HG03095 (cell line): ENCODE measurements around the gene KLK14.

Experiments used
- ATAC-seq: cut with Tn5 transposase; IDR thresholded peaks from one replicate; pipeline ENCODE4 v1.9.1; 2021; ENCODE audit warnings: moderate library complexity; ENCODE audit not compliant: unreplicated experiment

The KLK14 gene, protein sequence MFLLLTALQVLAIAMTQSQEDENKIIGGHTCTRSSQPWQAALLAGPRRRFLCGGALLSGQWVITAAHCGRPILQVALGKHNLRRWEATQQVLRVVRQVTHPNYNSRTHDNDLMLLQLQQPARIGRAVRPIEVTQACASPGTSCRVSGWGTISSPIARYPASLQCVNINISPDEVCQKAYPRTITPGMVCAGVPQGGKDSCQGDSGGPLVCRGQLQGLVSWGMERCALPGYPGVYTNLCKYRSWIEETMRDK

GRCh38 chr19:51082611-51083010, at the start of gene KLK14:
TSS of gene KLK14 (minus strand) at chr19:51082887. CDS start at chr19:51082614, 273 bp downstream.
- ATAC-seq: no peak

DNA sequence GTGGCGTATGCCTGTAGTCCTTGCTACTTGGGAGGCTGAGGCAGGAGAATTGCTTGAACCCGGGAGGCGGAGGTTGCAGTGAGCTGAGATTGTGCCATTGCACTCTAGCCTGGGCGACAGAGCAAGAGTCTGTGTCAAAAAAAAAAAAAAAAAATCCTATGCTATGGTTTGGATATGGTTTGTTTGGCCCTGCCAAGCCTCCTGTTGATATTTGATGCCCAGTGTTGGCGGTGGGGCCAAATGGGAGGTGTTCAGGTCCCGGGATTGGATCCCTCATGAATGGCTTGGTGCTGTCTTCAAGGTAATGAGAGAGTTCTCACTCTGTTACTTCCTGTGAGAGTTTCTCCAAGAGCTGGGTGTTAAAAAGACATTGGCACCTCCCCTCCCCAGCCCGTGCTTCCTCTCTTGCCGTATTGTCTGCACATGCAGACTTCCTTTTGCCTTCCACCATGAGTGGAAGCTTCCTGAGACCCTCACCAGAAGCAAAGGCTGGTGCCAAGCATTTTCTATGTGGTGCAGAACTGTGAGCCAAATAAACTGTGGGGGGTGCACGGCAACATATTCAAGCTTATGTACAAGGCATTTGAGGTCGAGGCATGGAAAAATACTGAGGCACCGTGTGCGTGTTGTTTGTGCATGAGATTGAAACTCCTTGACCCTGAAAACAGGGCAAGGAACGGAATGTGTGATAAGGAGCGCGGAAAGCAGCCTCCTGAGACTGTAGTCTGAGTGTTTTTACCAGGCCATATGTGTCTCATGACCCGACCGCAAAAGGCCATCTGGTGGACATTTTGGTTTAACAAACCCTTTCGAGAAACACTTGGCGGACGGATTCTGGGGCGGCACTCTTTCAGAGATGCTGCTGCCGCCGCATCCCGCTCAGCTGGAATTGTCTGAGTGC, 49.3 kb upstream of the KLK14 start:
- ATAC-seq: no peak

DNA sequence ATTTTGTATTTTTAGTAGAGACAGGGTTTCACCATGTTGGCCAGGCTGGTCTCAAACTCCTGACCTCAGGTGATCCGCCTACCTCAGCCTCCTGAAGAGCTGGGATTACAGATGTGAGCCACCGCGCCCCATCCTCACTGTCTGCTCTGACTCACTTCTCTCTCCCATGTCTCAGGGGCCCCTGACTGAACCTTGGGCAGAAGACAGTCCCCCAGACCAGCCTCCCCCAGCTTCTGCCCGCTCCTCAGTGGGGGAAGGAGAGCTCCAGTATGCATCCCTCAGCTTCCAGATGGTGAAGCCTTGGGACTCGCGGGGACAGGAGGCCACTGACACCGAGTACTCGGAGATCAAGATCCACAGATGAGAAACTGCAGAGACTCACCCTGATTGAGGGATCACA, 47.0 kb upstream of the KLK14 start:
- no peak for ATAC-seq

- ATAC-seq: no peak
Measured at GRCh38 chr19:51128227-51128626, 45.5 kb upstream of the KLK14 start.

GRCh38 chr19:51127755-51128154, 45.1 kb upstream of the KLK14 start:
- ATAC-seq: no peak

DNA sequence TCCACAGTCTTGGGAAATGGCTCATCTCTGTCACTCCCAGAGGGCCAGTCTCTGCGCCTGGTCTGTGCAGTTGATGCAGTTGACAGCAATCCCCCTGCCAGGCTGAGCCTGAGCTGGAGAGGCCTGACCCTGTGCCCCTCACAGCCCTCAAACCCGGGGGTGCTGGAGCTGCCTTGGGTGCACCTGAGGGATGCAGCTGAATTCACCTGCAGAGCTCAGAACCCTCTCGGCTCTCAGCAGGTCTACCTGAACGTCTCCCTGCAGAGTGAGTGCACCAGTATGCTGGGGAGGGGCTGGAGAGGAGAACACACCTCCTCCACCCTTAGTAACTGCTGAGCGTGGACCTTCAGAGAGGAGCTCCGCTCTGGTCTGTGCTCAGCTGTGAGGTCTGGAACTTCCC, 44.3 kb upstream of the KLK14 start:
- no peak for ATAC-seq

DNA sequence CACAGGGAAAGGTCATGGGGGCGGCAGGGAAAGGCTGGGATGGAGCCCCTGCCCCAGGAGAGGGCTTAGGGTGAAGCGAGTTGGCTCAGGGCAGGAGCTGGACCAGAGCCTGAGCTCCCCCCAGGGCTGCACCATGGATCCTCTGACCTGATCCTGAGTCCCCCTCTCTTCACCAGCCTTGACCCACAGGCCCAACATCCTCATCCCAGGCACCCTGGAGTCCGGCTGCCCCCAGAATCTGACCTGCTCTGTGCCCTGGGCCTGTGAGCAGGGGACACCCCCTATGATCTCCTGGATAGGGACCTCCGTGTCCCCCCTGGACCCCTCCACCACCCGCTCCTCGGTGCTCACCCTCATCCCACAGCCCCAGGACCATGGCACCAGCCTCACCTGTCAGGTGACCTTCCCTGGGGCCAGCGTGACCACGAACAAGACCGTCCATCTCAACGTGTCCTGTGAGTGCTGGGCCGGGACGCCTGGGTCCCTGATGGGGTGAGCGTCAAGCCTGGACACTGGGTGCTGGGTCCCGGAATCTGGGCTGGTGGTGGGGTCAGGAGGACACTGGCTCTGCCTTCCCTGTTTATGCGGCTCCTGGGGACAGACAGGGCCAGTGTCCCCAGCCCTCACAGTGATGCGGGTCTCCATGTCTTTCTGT, 42.9 kb upstream of the KLK14 start:
- no peak for ATAC-seq

DNA sequence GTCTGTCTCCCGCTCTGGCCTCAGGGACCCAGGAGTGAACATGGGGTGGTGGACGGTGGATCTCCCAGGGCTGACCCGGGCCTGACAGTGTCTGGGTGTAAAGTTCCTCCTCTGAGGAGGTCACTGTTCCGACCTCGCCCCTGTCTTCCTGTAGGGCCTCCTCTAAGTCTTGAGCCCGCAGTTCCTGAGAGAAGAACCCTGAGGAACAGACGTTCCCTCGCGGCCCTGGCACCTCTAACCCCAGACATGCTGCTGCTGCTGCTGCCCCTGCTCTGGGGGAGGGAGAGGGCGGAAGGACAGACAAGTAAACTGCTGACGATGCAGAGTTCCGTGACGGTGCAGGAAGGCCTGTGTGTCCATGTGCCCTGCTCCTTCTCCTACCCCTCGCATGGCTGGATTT, 42.0 kb upstream of the KLK14 start, which contains the start of gene SIGLEC9:
Gene SIGLEC9 (plus strand): TSS at position 178 of the 400 bp plus-strand sequence. CDS start 69 bp downstream, at position 247.
- ATAC-seq: no peak

DNA sequence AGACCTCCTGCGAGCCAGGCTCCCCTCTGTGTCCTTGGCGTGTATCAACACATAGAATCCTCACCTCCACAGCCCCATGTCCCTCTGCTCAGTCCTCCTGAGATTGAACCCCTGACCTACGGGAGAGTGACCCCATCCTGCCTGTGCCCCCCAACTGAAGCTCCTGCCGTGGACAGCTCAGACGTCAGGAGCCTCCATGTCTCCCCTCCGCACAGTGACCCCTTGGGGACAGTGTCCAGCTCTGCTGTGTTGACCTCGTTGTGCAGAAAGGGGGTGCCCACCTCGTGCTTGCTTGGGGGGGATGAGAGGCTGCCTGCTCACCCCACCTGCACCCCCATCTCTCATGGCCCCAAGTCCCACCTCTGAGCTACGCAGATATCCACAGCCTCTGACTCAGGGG, 41.5 kb upstream of the KLK14 start:
- no peak for ATAC-seq

GRCh38 chr19:51123802-51124201, 41.1 kb upstream of the KLK14 start:
- ATAC-seq: no peak

DNA sequence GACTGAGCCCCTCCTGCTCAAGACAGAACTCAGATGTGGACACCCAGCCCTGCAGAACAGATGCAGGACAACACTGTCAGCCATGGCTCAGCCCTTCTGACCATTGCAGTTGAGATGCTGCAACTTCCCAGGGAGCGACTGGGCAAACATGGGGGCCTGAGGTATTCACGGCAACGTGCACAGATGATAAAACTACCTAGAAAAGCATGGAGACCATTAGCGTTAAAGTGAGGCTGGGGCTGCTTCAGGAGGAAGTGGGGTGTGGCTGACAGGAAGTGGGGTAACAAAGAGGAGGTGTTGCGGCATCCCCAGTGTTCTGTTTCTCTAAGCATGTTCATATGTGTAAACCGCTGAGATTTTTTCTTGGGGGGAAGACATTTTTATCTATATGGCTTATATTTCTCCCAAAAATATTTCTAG, 40.7 kb upstream of the KLK14 start:
- ATAC-seq: no peak

GRCh38 chr19:51122112-51122981, 39.7 kb upstream of the KLK14 start:
- no peak for ATAC-seq

GRCh38 chr19:51121257-51121656, 38.6 kb upstream of the KLK14 start:
- no peak for ATAC-seq

DNA sequence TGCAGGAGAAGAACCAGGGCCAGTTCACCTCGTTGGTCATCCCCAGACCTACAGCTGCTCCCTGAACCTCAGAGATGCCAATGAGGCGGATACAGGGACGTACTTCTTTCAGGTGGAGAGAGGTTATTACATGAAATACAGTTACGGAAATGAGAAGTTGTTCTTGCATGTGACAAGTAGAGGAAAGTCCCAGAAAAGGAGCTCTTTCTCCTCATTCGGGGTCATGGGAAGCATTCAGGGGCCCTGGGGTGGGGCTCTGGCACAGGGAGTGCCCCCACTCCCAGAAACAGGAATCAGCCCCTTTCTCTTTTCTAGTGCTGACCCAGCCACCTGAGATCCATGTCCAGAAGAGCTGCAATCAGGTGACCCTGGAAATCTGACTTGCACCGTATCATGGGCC, 37.5 kb upstream of the KLK14 start:
- no peak for ATAC-seq

- no peak for ATAC-seq
Measured at GRCh38 chr19:51119611-51120010, 36.9 kb upstream of the KLK14 start.

GRCh38 chr19:51119101-51119500, 36.4 kb upstream of the KLK14 start:
- no peak for ATAC-seq

DNA sequence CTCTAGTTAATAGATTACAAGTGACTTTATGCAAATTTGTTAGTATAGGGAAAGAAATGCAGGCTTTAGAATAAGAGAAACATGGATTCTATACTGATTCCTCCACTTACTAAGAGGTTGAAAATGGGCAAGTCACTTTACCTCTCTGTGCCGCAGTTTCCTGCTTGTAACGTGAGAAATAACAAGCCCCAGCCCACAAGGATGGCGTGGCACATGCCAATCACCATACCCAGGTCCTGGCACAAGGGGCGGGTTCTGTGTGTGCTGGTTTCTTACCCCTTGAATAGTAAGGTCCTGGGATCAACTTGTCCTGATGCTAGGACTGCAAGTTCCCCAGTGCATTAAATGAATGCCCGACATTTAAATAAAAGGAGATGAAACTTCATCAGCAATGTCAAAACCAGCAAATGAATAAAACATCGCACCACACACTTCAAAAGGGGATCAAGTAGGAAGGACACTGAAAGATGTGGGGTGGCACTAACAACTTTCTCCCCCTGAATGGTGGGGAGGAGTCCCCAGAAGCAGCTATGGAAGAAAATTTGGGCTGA, 34.1 kb upstream of the KLK14 start:
- no peak for ATAC-seq

DNA sequence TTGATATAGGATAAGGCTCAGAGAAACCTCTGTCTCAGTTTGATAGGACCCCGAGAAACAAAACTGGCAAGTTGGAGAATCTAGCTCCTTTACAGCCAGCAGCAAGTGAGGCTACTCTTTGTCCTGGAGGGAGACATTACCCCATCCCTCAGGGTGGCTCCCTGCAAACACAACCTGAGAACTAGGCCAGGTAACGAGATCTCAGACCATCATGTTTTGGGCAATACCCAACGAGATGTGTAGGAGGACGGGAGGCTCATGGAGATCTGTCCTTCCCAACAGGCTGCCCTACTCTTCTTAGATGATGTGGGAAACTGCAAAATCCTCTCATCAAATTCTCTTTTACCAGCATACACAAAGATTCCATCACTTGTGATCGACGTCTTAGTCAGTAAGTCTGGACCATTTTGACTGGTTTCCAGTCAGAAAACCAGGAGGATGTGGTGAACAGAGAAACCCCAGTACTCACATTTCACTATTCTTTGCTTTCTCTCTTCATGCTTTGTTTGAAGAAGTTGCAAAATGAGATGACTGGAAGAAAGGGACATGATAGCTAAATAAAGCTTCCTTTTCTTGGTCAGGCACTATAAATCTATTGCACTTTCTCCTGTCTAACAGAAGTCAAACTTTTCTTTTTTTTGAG, 31.5 kb upstream of the KLK14 start:
- ATAC-seq: no peak

GRCh38 chr19:51111606-51112005, 28.9 kb upstream of the KLK14 start:
- no peak for ATAC-seq

- ATAC-seq: no peak
Measured at GRCh38 chr19:51110666-51110971, 27.9 kb upstream of the KLK14 start.
